ENCODE measurements around the gene GARNL3.

The GARNL3 gene

DNA sequence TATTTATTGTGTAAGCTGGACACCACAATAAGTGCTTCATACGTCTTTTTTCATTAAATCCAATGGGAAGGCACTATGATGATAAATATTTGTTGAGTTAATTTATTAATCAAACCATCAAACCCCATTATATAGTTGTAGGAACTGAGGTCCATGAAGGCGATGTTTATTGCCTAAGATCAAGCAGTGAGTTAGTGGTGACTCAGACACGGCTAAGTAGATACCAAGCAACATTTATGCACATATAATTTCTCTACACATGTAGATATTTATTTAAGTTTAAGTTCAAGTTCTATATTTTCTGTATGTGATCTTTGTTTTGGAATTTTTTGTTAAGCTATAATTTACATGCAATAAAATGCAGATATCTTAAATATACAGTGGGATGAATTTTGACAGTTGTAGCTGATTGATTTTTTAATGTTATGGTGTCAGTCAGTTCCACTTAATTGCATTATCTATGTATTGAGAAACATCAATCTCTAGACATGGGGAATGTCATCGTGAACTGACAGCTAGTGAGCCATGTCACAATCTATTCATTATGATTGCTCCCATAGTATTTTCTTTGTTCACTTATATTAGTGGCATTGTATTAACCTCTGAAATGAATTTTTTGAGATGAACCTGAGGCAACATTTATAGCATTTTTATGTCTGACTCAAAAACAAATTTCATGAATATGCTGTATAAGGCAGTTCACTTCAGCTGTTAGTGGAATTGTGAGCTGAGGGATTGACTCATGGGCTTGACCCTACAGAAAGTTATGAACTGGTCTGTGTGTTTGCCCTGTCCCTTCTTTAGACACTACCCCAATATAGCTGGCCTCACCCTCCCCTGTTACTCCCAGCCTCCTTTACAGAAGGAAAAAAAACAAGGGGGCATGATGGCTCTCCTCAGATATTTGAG lies 11.9 kb upstream of the GARNL3 start:
- DNase-seq, result no peak
- Mint-ChIP-seq H3K4me1 (no peaks in the 10 kb centered on the region), H3K36me3 (ENCODE audit: low read depth) (peaks cover 15% of the 10 kb centered on the region), H3K27ac (no peak overlapping the region), H3K27me3 (ENCODE audit: low read depth, poor library complexity) (no peaks in the 10 kb centered on the region), H3K9me3 (no peaks in the 10 kb centered on the region), H3K4me3 (no peak overlapping the region)
- no peak for TF ChIP-seq CTCF (IDR thresholded peaks at IDR 0.05)

DNA sequence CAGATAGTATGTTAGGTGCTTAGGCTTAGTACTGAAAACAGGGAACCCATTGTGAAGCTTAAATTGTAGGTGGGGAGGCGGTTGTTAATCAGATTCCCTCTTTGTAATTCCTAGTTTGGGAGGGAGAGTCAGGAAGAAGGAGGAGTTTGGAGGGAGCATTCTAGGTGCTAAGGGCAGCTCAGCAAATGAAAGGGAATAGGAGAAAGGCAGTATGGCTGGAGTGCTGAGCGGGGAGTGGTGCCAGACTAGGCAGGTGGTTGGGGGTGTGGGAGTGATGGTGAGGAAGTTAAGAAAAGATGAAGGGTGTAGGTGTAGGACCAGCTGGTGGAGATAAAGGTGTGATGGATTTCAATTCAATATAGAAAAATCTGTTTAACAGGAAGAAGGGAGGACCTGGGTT lies 11.1 kb upstream of the GARNL3 start:
- no peak for TF ChIP-seq CTCF (IDR thresholded peaks at IDR 0.05)
- no peaks in the 10 kb centered on the region for H3K4me1 Mint-ChIP-seq
- no peak overlapping the region for H3K4me3 Mint-ChIP-seq
- peaks cover 15% of the 10 kb centered on the region for H3K36me3 Mint-ChIP-seq (ENCODE audit: low read depth)
- H3K27me3 Mint-ChIP-seq (ENCODE audit: low read depth, poor library complexity), result no peaks in the 10 kb centered on the region
- H3K27ac Mint-ChIP-seq, result no peak overlapping the region
- H3K9me3 Mint-ChIP-seq, result no peaks in the 10 kb centered on the region
- DNase-seq, result no peak

DNA sequence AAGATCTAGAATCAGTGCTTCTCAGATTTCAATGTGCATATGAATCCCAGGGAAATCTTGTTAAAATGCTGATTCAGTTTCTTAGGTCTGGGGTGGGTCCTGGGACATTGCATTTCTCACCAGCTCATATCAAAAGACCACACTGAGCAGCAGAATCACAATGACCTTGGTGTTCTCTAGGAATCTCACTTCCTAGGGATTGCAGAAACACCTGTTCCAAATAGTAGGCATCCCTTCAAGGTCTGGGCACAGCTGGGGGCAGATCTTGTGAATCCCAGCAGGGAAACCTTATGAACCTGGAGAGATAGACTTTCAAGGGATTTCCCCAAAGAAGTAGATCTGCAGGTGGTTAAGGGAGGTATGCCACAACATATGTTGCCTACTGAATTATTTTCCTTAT lies 8.9 kb upstream of the GARNL3 start:
- Mint-ChIP-seq H3K27ac (no peak overlapping the region), H3K9me3 (no peaks in the 10 kb centered on the region), H3K27me3 (ENCODE audit: low read depth, poor library complexity) (no peaks in the 10 kb centered on the region), H3K4me1 (peaks cover 6% of the 10 kb centered on the region), H3K4me3 (no peak overlapping the region), H3K36me3 (ENCODE audit: low read depth) (peaks cover 10% of the 10 kb centered on the region)
- no peak for DNase-seq
- no peak for TF ChIP-seq CTCF (IDR thresholded peaks at IDR 0.05)

GRCh38 chr9:127256324-127256723 lies 8.2 kb upstream of the GARNL3 start:
- no peak for DNase-seq
- H3K36me3 Mint-ChIP-seq (ENCODE audit: low read depth), result peaks cover 10% of the 10 kb centered on the region

DNA sequence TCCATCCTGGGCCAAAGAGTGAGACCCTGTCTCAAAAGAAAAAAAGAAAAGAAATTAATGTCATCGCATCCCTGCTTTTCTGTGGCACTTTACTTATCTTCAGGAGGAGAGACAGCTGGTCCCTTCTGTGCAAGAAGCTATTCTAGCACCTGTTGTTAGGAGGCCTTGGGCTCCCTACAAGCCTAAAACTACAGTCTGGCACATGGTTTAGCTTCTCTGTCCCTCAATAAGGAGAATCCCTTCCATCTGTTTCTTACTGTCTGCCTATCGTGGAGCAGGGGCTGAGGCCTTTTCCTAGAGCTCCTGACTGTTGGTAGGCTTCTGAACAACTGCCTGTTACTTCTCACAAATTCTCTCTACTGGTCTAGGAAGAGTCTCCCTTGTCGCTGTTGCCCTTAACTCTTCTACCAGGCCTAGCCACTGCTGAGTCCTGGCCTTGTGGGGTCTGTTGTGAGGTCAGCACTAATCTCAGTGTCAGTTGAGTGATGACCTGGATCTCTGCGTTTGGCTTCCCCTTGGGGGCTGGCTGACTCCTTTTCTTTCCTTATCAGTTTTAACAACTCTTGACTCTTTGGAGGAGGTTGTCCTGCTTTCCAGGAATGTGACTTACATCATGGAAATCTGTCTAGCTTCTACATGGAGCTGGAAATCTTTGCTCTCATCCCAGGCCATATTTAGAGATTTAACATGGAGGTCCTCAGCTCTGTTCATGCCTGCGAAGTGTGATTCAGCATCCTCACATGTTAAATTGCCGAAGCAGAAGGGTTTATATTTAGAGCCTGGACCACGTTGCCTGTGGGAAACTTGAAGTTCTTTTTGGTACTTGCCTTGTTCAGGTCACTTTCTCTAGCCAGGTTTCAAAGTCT lies 5.7 kb upstream of the GARNL3 start:
- Mint-ChIP-seq H3K4me3 (no peak overlapping the region), H3K36me3 (ENCODE audit: low read depth) (peaks cover 4% of the 10 kb centered on the region), H3K9me3 (no peaks in the 10 kb centered on the region), H3K27me3 (ENCODE audit: low read depth, poor library complexity) (no peaks in the 10 kb centered on the region), H3K27ac (no peak overlapping the region), H3K4me1 (peaks cover 6% of the 10 kb centered on the region)
- DNase-seq, result no peak
- no peak for TF ChIP-seq CTCF (IDR thresholded peaks at IDR 0.05)

More at GRCh38 chr9:127256324-127256723, 8.2 kb upstream of the GARNL3 start:
- no peaks in the 10 kb centered on the region for H3K9me3 Mint-ChIP-seq
- no peaks in the 10 kb centered on the region for H3K27me3 Mint-ChIP-seq (ENCODE audit: low read depth, poor library complexity)
- H3K4me3 Mint-ChIP-seq, result no peak overlapping the region
- no peak for TF ChIP-seq CTCF (IDR thresholded peaks at IDR 0.05)
- peaks cover 6% of the 10 kb centered on the region for H3K4me1 Mint-ChIP-seq
- no peak overlapping the region for H3K27ac Mint-ChIP-seq
